Measurements from ENCODE around the gene SH3BP4.

The SH3BP4 gene

GRCh38 chr2:234951664-234952269, at the start of gene SH3BP4:
TSS of gene SH3BP4 (plus strand) at chr2:234952017. CDS start at chr2:235035003, 82,986 bp downstream.
- peak; percentile 18 for DNase-seq

- DNase-seq: no peak
Measured at GRCh38 chr2:234904785-234905184, 47.0 kb upstream of the SH3BP4 start.

GRCh38 chr2:234905547-234906265, 46.1 kb upstream of the SH3BP4 start:
- peak; percentile 46 for DNase-seq

GRCh38 chr2:234910186-234910679, 41.6 kb upstream of the SH3BP4 start:
- DNase-seq: no peak

- DNase-seq: no peak
Measured at GRCh38 chr2:234911271-234911670, 40.5 kb upstream of the SH3BP4 start.

GRCh38 chr2:234912437-234912836, 39.4 kb upstream of the SH3BP4 start:
- no peak for DNase-seq

- no peak for DNase-seq
Measured at GRCh38 chr2:234913208-234913626, 38.6 kb upstream of the SH3BP4 start.

GRCh38 chr2:234914371-234915154, 37.3 kb upstream of the SH3BP4 start:
- no peak for DNase-seq

GRCh38 chr2:234916674-234917073, 35.1 kb upstream of the SH3BP4 start:
- DNase-seq: no peak

- no peak for DNase-seq
Measured at GRCh38 chr2:234917211-234917975, 34.4 kb upstream of the SH3BP4 start.

- DNase-seq: no peak
Measured at GRCh38 chr2:234919711-234920110, 32.1 kb upstream of the SH3BP4 start.

- DNase-seq: no peak
Measured at GRCh38 chr2:234920836-234921235, 31.0 kb upstream of the SH3BP4 start.

GRCh38 chr2:234929002-234929401, 22.8 kb upstream of the SH3BP4 start:
- no peak for DNase-seq

GRCh38 chr2:234930397-234930796, 21.4 kb upstream of the SH3BP4 start:
- no peak for DNase-seq

GRCh38 chr2:234931371-234931770, 20.4 kb upstream of the SH3BP4 start:
- DNase-seq: no peak

GRCh38 chr2:234932591-234933168, 19.1 kb upstream of the SH3BP4 start:
- DNase-seq: no peak

GRCh38 chr2:234935311-234935710, 16.5 kb upstream of the SH3BP4 start:
- no peak for DNase-seq

GRCh38 chr2:234939576-234939975, 12.2 kb upstream of the SH3BP4 start:
- no peak for DNase-seq

GRCh38 chr2:234939996-234940395, 11.8 kb upstream of the SH3BP4 start:
- no peak for DNase-seq

- DNase-seq: no peak
Measured at GRCh38 chr2:234940527-234940926, 11.3 kb upstream of the SH3BP4 start.

GRCh38 chr2:234945339-234945873, 6.4 kb upstream of the SH3BP4 start:
- DNase-seq: no peak

- no peak for DNase-seq
Measured at GRCh38 chr2:234947556-234947955, 4.3 kb upstream of the SH3BP4 start.

Measured in NCI-H1048 (cell line).